HG02852 (cell line): ENCODE data around the gene EPHB1.

Experiments used
- ATAC-seq: cut with Tn5 transposase; IDR thresholded peaks from one replicate; pipeline ENCODE4 v1.9.1; 2021; ENCODE audit warnings: mild to moderate bottlenecking, moderate library complexity; ENCODE audit not compliant: unreplicated experiment

The EPHB1 gene

GRCh38 chr3:134846911-134847317, 51.9 kb downstream of the EPHB1 start:
- no peak for ATAC-seq

DNA sequence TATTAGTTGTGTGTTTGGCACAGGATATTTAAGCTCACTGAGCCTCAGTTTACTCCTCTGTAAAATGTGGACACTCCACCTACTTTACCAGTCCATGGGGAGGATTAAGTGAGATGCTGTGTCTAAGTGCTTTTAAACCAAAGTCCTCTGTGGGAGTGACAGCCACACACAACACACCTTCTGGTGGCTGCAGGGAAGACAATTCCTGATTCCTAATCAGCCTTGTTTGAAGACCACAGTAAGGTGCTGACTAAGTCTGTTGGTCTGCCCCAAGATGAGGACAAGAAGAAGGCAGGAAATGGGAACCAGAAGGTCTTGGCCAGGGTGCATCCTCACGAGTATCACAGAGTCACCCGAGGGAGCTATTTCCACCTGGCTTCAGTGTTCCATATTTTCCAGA, 52.3 kb downstream of the EPHB1 start:
- ATAC-seq, result no peak

- ATAC-seq, result no peak
Observed at GRCh38 chr3:134849561-134849960, 54.5 kb downstream of the EPHB1 start.

DNA sequence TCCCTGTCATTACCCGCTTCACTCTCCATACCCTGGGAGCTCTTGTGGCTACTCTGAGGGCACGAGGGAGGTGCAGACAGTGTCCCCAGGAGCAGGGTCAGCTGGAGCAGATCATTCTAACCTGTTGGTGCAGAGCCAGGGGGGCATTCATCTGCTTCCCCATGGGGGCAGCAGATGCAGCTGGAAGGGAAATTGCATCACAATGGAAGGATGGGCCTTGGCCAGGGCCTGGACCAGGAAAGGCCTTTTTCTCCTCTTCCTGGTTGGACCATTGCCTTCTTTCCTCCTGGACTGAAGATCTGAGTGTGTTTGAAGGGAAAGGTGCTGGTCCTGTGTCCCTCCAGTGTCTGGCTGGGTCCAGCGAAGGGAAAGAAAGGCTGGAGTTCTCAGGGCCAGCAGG, 55.7 kb downstream of the EPHB1 start:
- ATAC-seq, result no peak

- no peak for ATAC-seq
Observed at GRCh38 chr3:134852132-134852531, 57.1 kb downstream of the EPHB1 start.

- peak; percentile 96 for ATAC-seq
Observed at GRCh38 chr3:134852893-134853351, 57.9 kb downstream of the EPHB1 start.

DNA sequence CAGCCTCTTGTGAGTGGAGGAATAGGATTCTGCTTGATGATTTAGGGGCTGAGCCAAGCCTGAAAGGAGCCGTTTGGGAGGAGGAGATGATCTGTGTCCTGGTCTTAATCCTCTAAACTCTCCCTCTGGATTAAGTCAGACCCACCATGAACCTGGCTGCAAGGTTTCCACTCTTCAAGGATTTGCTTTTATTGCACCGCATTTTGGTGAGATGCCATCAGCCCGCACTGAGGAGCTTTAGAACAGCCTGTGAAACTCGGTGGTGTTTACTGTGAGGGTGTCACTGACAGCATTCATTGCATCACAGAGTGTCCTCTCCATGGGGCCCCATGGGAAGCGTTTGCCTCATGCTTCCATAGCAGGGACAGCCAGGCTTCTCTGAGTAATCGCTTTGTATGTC, 59.2 kb downstream of the EPHB1 start:
- no peak for ATAC-seq

- ATAC-seq, result no peak
Observed at GRCh38 chr3:134857356-134857755, 62.3 kb downstream of the EPHB1 start.

DNA sequence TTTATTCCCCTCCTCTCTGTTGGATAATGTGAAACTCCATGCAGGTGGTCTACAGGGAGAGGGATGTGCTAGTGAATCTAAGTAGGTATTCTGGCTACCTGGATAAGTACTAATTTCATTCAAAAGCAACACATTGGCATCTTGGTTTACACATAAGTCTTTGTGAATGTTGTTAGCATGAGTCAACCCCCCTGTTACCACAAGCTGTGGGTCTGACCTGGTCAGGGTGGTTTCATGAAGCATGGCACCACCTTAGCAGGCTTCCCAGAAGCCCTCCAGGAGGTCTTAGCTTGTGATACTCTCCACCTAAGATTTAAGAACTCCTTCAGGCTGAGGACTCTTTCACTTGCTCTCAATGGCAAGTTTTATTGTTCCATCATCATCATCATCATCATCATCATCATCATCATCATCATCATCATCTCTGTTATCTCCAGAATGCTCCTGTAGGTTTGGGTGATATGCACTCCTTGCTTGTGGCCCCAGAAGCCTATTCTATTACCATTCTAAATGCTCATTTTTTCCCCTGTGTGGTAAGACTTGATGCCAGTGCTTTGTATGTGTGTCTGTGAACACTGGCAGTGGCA, 62.8 kb downstream of the EPHB1 start:
- ATAC-seq, result no peak

GRCh38 chr3:134858441-134859035, 63.5 kb downstream of the EPHB1 start:
- no peak for ATAC-seq

GRCh38 chr3:134859341-134859740, 64.3 kb downstream of the EPHB1 start:
- no peak for ATAC-seq

- no peak for ATAC-seq
Observed at GRCh38 chr3:134860141-134860540, 65.1 kb downstream of the EPHB1 start.

DNA sequence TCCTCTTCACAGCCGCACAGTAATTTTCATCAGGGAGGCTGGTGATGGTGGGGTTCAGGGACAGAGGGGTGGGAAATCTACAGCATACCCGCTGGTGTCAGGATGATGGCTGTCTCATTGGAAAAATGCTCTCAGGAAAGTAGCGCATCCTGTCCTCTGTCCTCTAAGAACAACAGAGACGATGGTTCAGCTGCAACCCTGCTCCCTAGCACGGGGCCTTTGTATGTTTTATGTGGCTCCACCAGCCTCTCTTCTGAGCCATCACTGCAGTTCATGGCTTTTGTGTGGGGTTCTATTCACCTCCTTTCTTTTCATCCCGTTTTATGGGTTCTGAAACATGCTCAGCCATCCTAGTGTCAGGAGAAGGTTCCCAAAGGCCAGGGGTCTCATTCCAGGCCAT, 68.9 kb downstream of the EPHB1 start:
- no peak for ATAC-seq

DNA sequence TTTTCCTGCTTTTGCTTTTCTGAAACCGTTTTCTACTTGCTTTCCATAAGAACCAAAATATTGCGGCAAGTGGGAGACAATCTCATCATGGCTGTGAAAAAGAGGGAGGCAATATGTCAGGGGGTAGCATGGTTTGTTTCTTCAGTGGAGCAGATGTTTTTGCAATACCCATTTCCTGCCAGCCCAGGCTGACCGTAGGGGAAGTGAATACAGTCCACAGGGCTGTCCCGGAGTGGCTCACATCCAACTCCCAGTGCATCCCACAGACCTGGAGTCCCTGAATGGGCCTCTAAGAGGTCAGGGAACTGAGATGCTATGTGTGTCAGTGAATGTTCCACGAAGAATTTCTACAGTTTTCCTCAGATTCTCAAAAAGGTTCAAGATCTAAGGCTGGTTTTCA, 69.6 kb downstream of the EPHB1 start:
- no peak for ATAC-seq

DNA sequence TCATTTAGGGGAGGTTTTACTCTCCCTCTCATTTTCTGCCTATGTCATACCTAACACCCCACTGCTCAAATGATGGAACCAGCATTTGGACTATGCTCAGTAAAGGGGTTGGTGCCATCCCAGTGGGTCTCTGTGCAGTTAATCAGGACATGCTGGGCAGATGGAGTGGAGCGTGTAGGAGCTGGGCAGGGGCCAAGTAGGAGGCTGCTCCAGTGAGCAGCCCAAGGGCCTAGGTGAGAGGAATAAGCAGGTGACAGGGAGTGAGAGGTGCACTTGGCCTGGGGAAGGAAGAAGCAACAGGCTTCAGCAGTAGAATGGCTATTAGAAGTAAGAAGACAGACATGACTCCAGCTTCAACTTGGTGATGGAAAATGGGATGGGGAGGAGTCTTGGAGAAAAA, 72.2 kb downstream of the EPHB1 start:
- ATAC-seq, result no peak

DNA sequence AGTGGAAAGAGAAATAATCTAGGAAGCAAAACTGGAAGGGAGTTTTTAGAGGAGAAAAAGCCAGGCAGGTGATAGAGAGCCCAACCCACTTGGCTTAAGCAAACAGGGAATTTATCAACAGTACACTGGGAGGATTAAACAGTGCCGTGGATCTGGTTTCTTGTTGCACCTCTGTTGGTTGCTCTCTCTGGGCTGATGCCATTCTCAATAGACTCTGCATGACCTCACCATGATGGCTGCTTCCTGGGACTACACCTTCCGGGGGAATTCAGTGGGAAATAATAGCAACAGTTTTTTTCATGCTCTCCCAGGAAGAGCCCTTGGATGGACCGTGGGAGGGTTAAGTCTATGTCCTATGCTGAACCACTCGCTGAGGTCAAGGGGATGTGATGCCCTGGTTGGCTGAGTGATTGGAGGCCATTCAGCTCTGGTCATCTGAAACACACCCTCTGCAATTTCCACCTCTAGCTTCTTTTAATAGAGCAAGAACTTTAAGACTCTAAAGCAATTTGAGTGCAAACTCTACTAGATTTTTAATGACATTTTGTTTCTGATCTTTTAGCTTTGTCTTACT, 74.2 kb downstream of the EPHB1 start:
- no peak for ATAC-seq

DNA sequence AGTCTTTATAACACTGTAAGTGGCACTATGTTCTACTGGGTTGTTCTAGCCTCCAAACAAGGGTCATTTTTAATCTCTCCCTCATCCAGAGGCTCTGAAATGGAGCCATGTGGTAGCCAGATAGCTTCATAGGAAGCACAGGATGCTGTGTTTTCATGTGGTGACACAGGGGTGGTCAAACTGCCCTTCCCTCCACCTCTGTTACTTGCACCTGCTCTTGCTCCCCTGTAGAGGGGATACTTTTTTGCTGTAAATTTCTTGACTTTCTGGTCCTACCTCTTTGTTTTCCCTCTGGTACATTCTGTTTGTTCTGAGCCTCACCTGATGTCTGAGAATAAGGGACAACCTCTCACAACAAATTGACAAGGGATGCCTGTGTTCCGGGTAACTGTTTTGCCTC, 76.8 kb downstream of the EPHB1 start:
- ATAC-seq, result no peak

DNA sequence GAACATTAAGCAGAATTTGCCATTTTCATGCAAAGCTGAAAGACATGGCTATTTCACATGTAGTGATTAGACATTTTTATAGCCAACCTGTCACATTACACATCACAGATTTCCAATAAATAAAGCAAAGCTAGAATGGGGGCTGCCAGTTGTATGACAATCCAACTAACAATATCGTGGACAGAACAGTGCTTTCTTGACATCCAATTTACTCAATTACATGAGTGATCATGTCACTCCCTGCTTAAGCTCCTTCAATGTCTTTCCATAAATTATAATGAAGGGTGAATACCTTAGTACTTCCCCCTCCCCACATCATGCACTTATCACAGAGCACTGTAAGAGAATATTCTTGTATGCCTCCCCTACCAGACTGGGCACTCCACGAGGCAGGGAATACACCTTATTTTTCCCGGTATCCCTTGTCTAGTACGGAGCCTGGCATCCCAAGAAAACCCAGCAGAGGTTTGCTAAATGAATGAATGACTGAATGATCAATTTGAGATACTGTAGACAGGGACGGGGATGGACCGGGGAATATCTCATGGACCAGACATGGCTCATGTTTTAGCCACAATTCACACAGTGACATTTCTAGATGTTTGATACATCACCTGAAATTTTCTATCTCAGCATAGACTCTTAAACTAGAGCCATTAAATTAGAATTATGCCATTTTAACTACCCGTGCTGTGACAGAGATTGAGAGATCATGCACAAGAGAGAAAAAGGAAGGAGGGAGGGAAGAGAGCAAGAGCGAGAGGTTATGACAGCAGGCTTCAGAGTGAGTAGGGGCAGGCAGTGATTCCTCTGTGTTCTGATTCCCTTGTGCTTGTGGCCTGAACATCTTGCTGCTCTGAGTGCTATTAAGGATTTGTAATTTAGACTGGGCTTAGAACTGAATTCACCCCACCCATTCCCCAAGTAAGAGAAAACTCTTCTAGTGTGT, 77.7 kb downstream of the EPHB1 start:
- no peak for ATAC-seq

GRCh38 chr3:134873789-134874188, 78.7 kb downstream of the EPHB1 start:
- no peak for ATAC-seq

DNA sequence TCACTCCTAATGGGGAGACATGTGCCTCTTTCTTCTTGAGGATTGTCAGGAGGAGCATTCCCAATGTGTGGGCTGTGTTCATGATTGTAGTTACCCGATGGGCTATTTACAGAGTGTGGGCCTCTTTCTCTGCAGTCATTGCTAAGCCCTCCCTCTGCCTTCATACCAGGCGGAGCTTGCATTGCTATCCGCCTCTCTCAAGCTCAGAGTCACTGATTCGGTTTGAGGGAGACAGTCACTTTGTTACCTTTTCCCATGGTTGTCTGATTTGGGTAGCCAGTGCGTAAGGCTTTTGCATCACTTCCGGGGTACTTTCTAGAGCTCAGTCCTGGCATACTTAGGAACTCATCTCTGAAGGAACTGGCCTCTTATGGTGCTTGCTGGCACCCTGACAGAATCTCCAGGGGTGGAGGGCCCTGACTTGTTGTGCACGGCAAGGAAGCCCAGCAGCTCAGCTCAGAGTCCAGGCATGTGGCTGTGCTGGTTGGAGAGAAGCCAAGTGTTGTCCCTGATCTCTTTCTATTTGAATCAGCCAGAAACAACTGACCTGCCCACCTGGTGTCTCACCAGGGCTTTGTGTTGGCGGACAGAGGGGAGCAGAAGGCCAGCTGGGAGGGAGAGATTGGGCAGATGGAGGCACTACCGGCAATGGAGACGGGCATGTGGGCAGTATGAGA, 79.8 kb downstream of the EPHB1 start:
- ATAC-seq, result no peak

DNA sequence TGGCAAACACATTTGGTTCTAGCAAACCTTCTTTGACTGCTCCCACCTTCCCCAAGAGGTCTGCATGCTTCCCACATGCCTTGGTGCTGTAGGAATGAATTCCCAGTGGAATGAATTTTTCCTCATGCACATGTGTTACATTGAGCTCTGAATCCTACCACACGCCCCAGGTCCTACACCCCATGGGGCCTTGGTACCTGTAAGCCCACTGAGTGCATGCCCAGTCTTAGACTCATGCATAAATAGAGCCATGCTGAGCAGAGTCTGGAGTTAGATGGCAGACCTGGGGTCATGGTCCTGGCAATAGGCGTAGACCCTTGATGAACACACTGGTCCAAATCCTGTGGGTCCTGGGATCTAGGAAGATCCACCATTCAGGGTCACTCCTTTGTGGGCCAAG, 81.8 kb downstream of the EPHB1 start:
- ATAC-seq, result no peak
